Upper lobe of right lung (tissue), 1 donor: ENCODE measurements around the gene STPG1. TPM values are rescaled to one million over a fixed set of nuclear protein-coding genes. Genes with fewer than 3 reads are reported as not detected.

Experiments
- ATAC-seq: fragments of 200-7000 bp; cut with Tn5 transposase; one replicate; pipeline ENCODE4 v1.9.1; 2020; ENCODE audit warnings: mild to moderate bottlenecking, moderate library complexity
- DNase-seq: peaks from one replicate; pipeline ENCODE4 v3.0.0-alpha.2; 2020
- H3K27ac ChIP-seq: fragments of 200-600 bp; one replicate; pipeline ENCODE4 v1.8.0; 2022
- H3K27me3 ChIP-seq: fragments of 200-600 bp; one replicate; pipeline ENCODE4 v1.8.0; 2022; ENCODE audit warnings: mild to moderate bottlenecking
- H3K36me3 ChIP-seq: fragments of 200-600 bp; one replicate; pipeline ENCODE4 v1.8.0; 2022
- H3K4me1 ChIP-seq: fragments of 200-600 bp; one replicate; pipeline ENCODE4 v1.8.0; 2022
- H3K4me3 ChIP-seq: fragments of 200-600 bp; one replicate; pipeline ENCODE4 v1.8.0; 2022; ENCODE audit warnings: mild to moderate bottlenecking
- H3K9me3 ChIP-seq: fragments of 200-600 bp; one replicate; pipeline ENCODE4 v1.8.0; 2022
- CTCF ChIP-seq: fragments of 200-600 bp; IDR thresholded peaks from one replicate; pipeline ENCODE4 v1.8.0; 2022; ENCODE audit warnings: antibody characterized with exemption
- intact Hi-C: fragments of 100-400 bp; cut with DNase I; formaldehyde crosslinking; loops from one replicate; pipeline ENCODE4 v1.11.0; 2022
- total RNA-seq: library from RNA; stranded (reverse); fragmentation: NEBNext Ultra II Directional; extraction: Animal tissue kit (Norgen Biotek cat#: 25700); gene quantifications from one replicate; pipeline ENCODE4 v1.2.1, GENCODE V29; 2021
- donor health status: DM: no; HTN: yes; CAD: no; lungs with severe emphysema.

The STPG1 gene
- total RNA-seq, 1 donor from 2014 or later: 8.6 TPM

- no peak overlapping the region for H3K27ac ChIP-seq
- no peak for ATAC-seq
- intact Hi-C loops: no loop called here
- H3K36me3 ChIP-seq: no peaks in the 10 kb centered on the region
- no peak for DNase-seq
- no peaks in the 10 kb centered on the region for H3K4me1 ChIP-seq
- no peak overlapping the region for H3K4me3 ChIP-seq
- no peaks in the 10 kb centered on the region for H3K27me3 ChIP-seq
- H3K9me3 ChIP-seq: no peaks in the 10 kb centered on the region
- no peak for TF ChIP-seq CTCF
These were observed 63.7 kb downstream of the STPG1 start for GRCh38 chr1:24349891-24350290.

GRCh38 chr1:24348196-24348595 is 65.4 kb downstream of the STPG1 start:
- Histone ChIP-seq H3K27ac (no peak overlapping the region), H3K4me1 (no peaks in the 10 kb centered on the region), H3K36me3 (no peaks in the 10 kb centered on the region), H3K27me3 (no peaks in the 10 kb centered on the region), H3K9me3 (no peaks in the 10 kb centered on the region), H3K4me3 (no peak overlapping the region)
- ATAC-seq (no peak), DNase-seq (no peak)
- intact Hi-C loops: no loop called here
- no peak for TF ChIP-seq CTCF

- Histone ChIP-seq H3K4me3 (no peak overlapping the region), H3K36me3 (no peaks in the 10 kb centered on the region), H3K27ac (no peak overlapping the region), H3K9me3 (no peaks in the 10 kb centered on the region), H3K4me1 (no peaks in the 10 kb centered on the region), H3K27me3 (no peaks in the 10 kb centered on the region)
- DNase-seq: no peak
- ATAC-seq: no peak
- intact Hi-C loops: no loop called here
- TF ChIP-seq CTCF: no peak
These were observed 66.2 kb downstream of the STPG1 start for GRCh38 chr1:24347159-24347934.

GRCh38 chr1:24345334-24345733 is 68.2 kb downstream of the STPG1 start:
- Histone ChIP-seq H3K9me3 (no peaks in the 10 kb centered on the region), H3K27ac (no peak overlapping the region), H3K4me3 (no peak overlapping the region), H3K36me3 (no peaks in the 10 kb centered on the region), H3K4me1 (no peaks in the 10 kb centered on the region), H3K27me3 (no peaks in the 10 kb centered on the region)
- DNase-seq: no peak
- no peak for TF ChIP-seq CTCF
- ATAC-seq: no peak
- intact Hi-C loops: no loop called here

GRCh38 chr1:24344090-24344742 is 69.4 kb downstream of the STPG1 start:
- no peaks in the 10 kb centered on the region for H3K27me3 ChIP-seq
- TF ChIP-seq CTCF: no peak
- H3K27ac ChIP-seq: no peak overlapping the region
- no peaks in the 10 kb centered on the region for H3K9me3 ChIP-seq
- no peak for ATAC-seq
- no peak overlapping the region for H3K4me3 ChIP-seq
- H3K36me3 ChIP-seq: no peaks in the 10 kb centered on the region
- DNase-seq: no peak
- intact Hi-C loops: no loop called here
- no peaks in the 10 kb centered on the region for H3K4me1 ChIP-seq
